GM21737 (cell line): Measurements from ENCODE around the gene KRTAP13-2.

Experiments
- ATAC-seq: cut with Tn5 transposase; IDR thresholded peaks from one replicate; pipeline ENCODE4 v1.9.1; 2021; ENCODE audit warnings: mild to moderate bottlenecking, moderate library complexity; ENCODE audit not compliant: unreplicated experiment

KRTAP13-2 gene, protein sequence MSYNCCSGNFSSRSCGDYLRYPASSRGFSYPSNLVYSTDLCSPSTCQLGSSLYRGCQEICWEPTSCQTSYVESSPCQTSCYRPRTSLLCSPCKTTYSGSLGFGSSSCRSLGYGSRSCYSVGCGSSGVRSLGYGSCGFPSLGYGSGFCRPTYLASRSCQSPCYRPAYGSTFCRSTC

GRCh38 chr21:30372139-30372770, at the start of gene KRTAP13-2:
KRTAP13-2 (minus strand) TSS chr21:30372271; CDS start chr21:30372213, 58 bp downstream.
- ATAC-seq, result no peak

- ATAC-seq, result no peak
Observed at GRCh38 chr21:30415993-30416392, 43.9 kb upstream of the KRTAP13-2 start.

GRCh38 chr21:30408782-30409494, 36.9 kb upstream of the KRTAP13-2 start:
- no peak for ATAC-seq

DNA sequence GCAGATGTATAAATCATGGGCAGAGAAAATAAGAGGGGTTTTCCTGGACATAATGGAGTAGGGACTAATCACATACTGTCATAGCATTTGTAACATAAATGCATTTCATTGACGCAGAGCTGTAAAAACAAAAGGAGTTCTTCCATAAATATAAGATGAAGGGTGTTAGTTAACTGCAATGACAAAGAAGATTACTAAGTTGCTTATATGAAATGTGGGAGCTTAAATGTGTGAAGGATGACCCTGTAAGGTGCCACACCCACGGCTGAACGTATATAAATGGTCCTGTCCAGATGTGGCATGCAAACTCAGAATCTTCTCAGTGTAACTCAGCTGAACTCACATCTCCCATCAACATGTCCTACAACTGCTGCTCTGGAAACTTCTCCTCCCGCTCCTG, 23.7 kb upstream of the KRTAP13-2 start, which contains the start of gene KRTAP13-1:
TSS of gene KRTAP13-1 (plus strand) at position 301 of the 400 bp plus-strand sequence. CDS start at position 357, 56 bp downstream.
- no peak for ATAC-seq

DNA sequence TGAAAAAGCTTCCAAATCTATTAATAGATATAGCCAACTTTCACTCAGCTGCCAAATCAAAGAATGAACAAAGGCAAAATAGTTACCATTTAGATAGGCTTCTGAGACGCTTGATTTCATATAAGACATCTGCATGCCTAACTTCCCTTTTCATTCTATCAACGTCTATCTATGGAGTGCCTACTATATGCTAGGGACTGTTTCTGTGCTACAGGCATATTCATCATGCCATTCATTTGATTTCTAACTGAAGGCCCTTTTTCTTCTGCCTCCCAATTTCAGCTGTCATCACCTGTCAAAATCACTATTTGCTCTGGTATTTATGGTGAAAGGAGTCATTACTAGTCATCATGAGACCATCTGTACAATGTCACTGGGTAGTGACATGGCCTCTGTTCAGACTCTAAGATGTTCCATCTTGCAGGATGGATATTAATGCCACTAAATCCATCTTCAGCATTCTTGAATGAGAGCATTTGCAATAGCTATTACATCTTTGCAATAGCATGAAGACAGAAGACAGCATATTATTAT, 19.5 kb upstream of the KRTAP13-2 start:
- no peak for ATAC-seq

GRCh38 chr21:30382201-30382600, 10.1 kb upstream of the KRTAP13-2 start:
- ATAC-seq, result no peak

DNA sequence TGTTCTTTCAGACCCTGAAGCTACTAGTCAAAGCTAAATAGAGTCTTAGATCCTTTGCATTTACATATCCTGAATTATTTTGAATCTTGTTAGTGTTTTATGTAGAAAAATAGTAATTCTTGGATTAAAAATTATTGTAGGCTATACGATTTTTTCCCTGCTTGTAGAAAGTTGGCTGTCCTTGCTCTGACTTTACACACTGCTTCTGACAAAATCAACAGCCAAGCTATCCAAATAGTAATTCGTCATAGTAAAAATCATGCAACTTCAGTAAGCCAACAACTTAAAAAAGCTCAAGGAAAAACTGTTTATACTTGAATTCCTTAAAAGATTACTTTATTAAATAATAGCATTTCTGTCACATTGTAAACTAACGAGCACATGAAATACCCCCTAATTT, 16.2 kb downstream of the KRTAP13-2 start:
- ATAC-seq, result no peak

DNA sequence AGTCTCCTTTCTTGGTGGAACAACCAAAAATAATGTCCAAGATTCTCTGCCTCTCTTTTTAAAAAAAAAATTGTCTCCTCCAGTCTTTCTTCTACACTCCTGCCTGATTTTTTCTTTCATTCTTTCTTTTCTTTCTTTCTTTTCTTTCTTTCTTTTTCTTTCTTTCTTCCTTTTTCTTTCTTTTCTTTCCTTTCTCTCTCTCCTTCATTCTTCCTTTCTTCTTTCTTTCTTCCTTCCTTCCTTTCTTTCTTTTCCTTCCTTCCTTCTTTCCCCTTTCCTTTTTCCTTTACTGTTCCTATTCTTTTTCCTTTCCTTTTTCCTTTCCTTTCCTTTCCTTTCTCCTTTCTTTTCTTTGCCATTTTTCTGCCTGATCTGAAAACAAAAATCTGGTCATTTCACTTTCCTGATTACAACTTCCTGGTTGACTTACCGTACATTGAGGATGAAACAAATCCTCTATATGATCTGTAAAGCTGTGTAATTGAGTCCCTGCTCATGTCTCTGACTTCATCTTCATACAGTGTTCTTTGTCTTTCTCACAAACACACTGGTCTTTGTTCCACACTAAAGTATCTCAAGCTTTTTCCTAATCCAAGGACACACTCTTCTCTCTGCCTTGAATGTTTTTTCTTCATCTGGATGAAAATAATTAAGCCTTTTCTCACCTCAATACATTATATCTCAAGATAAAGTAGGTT, 17.6 kb downstream of the KRTAP13-2 start:
- no peak for ATAC-seq

- no peak for ATAC-seq
Observed at GRCh38 chr21:30351534-30351933, 20.5 kb downstream of the KRTAP13-2 start.

DNA sequence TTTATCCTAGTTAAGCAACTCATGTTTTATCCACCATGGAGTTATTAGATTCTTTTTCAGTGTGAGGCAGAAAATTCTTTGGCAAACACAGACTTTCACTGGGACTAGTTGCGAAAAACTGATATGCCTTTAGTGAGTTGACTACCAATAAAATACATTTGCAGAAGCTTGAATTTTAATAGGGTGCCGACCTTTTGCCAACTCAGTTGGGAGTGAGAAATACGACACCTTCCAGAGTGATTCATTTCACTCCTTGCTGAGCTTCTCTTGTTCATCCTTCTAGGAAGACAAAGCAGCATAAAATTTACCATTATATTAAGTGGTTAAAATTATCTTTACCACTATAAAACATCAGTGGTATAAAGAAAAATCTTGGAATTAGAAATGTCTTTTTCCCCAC, 22.5 kb downstream of the KRTAP13-2 start:
- ATAC-seq, result no peak

- no peak for ATAC-seq
Observed at GRCh38 chr21:30348506-30348905, 23.6 kb downstream of the KRTAP13-2 start, which contains the start of gene KRTAP23-1. KRTAP23-1 (minus strand) TSS chr21:30348606; CDS start chr21:30348606, 0 bp downstream.

DNA sequence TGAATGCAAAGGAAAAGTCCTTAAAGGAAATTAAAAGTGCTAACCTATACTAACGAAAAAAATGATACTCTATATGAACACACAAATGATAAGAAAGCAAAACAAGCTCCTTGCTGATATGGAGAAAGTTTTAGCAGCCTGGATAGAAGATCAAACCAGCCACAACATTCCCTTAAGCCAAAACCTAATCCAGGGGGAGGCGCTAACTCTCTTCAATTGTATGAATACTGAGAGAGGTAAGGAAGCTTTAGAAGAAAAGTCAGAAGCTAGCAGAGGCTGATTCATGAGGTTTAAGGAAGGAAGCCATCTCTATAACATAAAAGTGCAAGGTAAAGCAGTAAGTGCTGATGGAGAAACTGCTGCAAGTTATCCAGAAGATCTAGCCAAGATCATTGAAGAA, 27.1 kb downstream of the KRTAP13-2 start:
- no peak for ATAC-seq

GRCh38 chr21:30340714-30341573, 31.1 kb downstream of the KRTAP13-2 start:
- ATAC-seq, result no peak

GRCh38 chr21:30338717-30339116, 33.4 kb downstream of the KRTAP13-2 start:
- ATAC-seq, result no peak

GRCh38 chr21:30337772-30338171, 34.3 kb downstream of the KRTAP13-2 start:
- no peak for ATAC-seq

DNA sequence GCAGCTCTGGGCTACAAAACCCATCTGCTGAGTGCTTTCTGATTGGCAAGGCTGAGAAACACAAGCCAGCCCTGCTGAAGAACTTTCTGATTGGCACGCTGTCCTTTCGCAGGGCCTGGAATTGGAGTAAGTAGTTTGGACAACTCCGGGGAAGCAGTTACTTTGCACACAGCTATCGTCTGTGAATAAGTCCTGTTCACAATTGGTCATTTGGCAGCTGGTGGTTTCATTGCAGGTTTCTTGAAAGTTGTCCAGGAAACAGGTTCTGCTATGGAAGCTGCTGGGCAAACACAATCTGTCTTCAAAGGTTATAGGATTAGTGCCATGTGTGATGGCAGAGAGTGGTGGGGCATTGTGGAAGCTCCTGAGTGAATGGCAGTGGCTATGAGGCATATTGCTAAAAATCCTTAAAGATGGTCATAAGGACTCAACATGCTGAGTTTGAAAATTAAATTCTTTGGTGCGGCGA, 34.8 kb downstream of the KRTAP13-2 start, which contains the start of gene KRTAP27-1:
TSS of gene KRTAP27-1 (minus strand) at position 419 of the 469 bp plus-strand sequence. CDS start at position 393, 26 bp downstream.
- no peak for ATAC-seq

DNA sequence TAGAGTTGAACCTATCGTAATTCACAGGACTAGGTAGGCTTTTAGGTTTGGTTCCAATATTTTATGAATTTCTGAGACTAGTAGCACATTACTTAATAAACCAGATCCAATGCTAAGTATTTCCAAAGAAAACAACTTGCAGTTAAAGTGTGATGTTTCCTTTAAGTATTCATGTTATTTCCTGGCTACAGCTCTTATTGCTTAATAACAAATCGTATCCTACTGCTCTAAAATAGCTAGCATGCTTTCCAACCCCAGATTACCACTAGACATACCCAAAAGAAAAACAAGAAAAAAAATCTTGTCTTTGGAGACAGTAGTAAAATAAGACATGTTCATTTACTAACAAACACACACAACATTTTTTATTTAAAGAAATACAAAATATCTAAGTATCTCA, 35.5 kb downstream of the KRTAP13-2 start:
- ATAC-seq, result no peak

DNA sequence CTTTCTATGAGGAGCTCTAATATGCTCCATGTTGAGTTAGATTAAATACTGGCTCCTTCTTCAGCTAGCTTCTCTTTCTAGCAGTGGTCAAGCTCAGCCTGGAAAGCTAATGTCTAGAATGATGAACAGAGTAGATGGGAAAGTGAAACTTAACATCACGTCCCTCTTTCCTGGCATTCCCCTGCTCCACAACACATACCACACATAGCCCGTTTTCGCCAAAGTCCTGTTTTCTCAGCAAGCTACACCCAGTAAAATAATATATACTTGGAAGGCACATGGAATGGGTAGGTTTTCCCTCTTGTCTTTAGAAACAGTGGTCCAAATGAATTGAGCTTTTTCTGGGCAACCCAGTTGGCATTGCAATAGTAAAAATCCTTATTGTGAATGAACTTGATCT, 38.3 kb downstream of the KRTAP13-2 start:
- ATAC-seq, result no peak

DNA sequence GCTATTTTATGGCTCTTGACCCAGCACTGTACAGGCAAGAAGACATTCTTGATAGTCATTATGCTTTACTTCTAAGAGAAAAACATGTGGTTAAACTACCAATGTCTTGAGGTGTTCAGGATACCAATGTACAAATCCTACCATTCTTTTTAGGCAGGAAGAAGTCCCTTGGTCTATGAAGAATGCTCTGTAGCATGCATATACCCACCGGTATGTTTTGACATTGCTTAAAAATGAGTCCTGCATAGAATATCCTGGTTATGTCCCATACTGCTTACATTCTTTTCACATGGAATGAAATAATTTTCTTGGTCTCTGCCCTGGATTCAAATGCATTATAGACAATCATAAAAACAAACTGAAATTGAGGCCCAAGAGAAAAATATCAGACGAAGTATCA, 39.4 kb downstream of the KRTAP13-2 start:
- no peak for ATAC-seq
